HT1080 (cell line): ENCODE results near the gene CERK. TPM values are rescaled to one million over a fixed set of nuclear protein-coding genes. Genes with fewer than 3 reads are reported as not detected.

ENCODE experiments used
- DNase-seq: peaks from one replicate; pipeline ENCODE4 v3.0.0-alpha.2; 2015; ENCODE audit warnings: low read depth
- total RNA-seq: library from RNA; depleted of rRNA; stranded (reverse); fragments of >200 nt; shearing (Covaris generic); gene quantifications from 2 replicates; pipeline ENCODE4 v1.2.3, GENCODE V29; 2014

Gene CERK
- total RNA-seq, 1 experiment from 2014 or later: 61.2 TPM

- no peak for DNase-seq
Observed at GRCh38 chr22:46732513-46732912, 5.5 kb downstream of the CERK start.

- no peak for DNase-seq
Observed at GRCh38 chr22:46732041-46732379, 6.0 kb downstream of the CERK start.

GRCh38 chr22:46731246-46732040 is 6.6 kb downstream of the CERK start:
- DNase-seq: no peak

- no peak for DNase-seq
Observed at GRCh38 chr22:46730568-46731245, 7.3 kb downstream of the CERK start.

- DNase-seq: no peak
Observed at GRCh38 chr22:46728470-46728869, 9.6 kb downstream of the CERK start.

GRCh38 chr22:46727813-46728364 is 10.2 kb downstream of the CERK start:
- DNase-seq: no peak

GRCh38 chr22:46726986-46727317 is 11.1 kb downstream of the CERK start:
- DNase-seq: no peak

GRCh38 chr22:46726066-46726985 is 11.7 kb downstream of the CERK start:
- no peak for DNase-seq

- no peak for DNase-seq
Observed at GRCh38 chr22:46725096-46725495, 13.0 kb downstream of the CERK start.

GRCh38 chr22:46723882-46724281 is 14.2 kb downstream of the CERK start:
- no peak for DNase-seq

GRCh38 chr22:46721501-46722085 is 16.5 kb downstream of the CERK start:
- no peak for DNase-seq

- no peak for DNase-seq
Observed at GRCh38 chr22:46719921-46720320, 18.1 kb downstream of the CERK start.

GRCh38 chr22:46714550-46714949 is 23.5 kb downstream of the CERK start:
- DNase-seq: no peak

- no peak for DNase-seq
Observed at GRCh38 chr22:46712288-46712687, 25.8 kb downstream of the CERK start.

GRCh38 chr22:46710806-46711205 is 27.2 kb downstream of the CERK start:
- DNase-seq: no peak

GRCh38 chr22:46708766-46709330 is 29.2 kb downstream of the CERK start:
- DNase-seq: no peak

GRCh38 chr22:46707827-46708570 is 30.1 kb downstream of the CERK start:
- no peak for DNase-seq

- no peak for DNase-seq
Observed at GRCh38 chr22:46707305-46707704, 30.7 kb downstream of the CERK start.

GRCh38 chr22:46706060-46706459 is 32.0 kb downstream of the CERK start:
- no peak for DNase-seq

- no peak for DNase-seq
Observed at GRCh38 chr22:46703996-46704370, 34.1 kb downstream of the CERK start.
